GOT3 (cell line): ENCODE results near the gene RIOK1.
"Not testable (repeated sequence)": the region's sequence is repeated elsewhere in the genome, so short reads cannot be mapped to it uniquely, and the experiment has no call there.

Experiments
- DNase-seq: peaks from one replicate; lab custom pipeline; 2025; ENCODE audit warnings: mixed read lengths; lab: John Stamatoyannopoulos, UW

Gene RIOK1

GRCh38 chr6:7441048-7441775 is 51.6 kb downstream of the RIOK1 start:
- DNase-seq, result no peak

GRCh38 chr6:7442467-7442866 is 52.9 kb downstream of the RIOK1 start:
- no peak for DNase-seq

- no peak for DNase-seq
Measured at GRCh38 chr6:7445101-7445500, 55.5 kb downstream of the RIOK1 start.

GRCh38 chr6:7445885-7446461 is 56.4 kb downstream of the RIOK1 start:
- DNase-seq, result no peak

GRCh38 chr6:7446619-7447325 is 57.2 kb downstream of the RIOK1 start:
- no peak for DNase-seq

GRCh38 chr6:7448232-7448631 is 58.6 kb downstream of the RIOK1 start:
- DNase-seq, result no peak

GRCh38 chr6:7449018-7449417 is 59.4 kb downstream of the RIOK1 start:
- no peak for DNase-seq

GRCh38 chr6:7451326-7451725 is 61.7 kb downstream of the RIOK1 start:
- no peak for DNase-seq

GRCh38 chr6:7452898-7453297 is 63.3 kb downstream of the RIOK1 start:
- DNase-seq, result no peak

GRCh38 chr6:7454696-7455358 is 65.2 kb downstream of the RIOK1 start:
- no peak for DNase-seq

GRCh38 chr6:7456302-7456701 is 66.7 kb downstream of the RIOK1 start:
- DNase-seq, result not testable (repeated sequence)

- DNase-seq, result no peak
Measured at GRCh38 chr6:7461416-7461815, 71.8 kb downstream of the RIOK1 start.

GRCh38 chr6:7463785-7464184 is 74.2 kb downstream of the RIOK1 start:
- no peak for DNase-seq

- no peak for DNase-seq
Measured at GRCh38 chr6:7467007-7467897, 77.6 kb downstream of the RIOK1 start.
